Fibroblast of skin of abdomen (primary cell): ENCODE results near the gene ALDH8A1. TPM values are rescaled to one million over a fixed set of nuclear protein-coding genes. Genes with fewer than 3 reads are reported as not detected.

Experiments
- DNase-seq: peaks from one replicate; pipeline ENCODE4 v3.0.0-alpha.2; 2013
- polyA plus RNA-seq, 2 experiments: library from polyadenylated mRNA; unstranded; fragments of 120-200 nt; gene quantifications; one replicate each; pipeline ENCODE4 v1.2.1, GENCODE V29; 2013; ENCODE audit not compliant: insufficient read length in 2 of 2

Gene ALDH8A1, protein sequence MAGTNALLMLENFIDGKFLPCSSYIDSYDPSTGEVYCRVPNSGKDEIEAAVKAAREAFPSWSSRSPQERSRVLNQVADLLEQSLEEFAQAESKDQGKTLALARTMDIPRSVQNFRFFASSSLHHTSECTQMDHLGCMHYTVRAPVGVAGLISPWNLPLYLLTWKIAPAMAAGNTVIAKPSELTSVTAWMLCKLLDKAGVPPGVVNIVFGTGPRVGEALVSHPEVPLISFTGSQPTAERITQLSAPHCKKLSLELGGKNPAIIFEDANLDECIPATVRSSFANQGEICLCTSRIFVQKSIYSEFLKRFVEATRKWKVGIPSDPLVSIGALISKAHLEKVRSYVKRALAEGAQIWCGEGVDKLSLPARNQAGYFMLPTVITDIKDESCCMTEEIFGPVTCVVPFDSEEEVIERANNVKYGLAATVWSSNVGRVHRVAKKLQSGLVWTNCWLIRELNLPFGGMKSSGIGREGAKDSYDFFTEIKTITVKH
- 0.32 TPM for polyA plus RNA-seq (2013, experiment 1 of 2; ENCODE audit: insufficient read length)
- polyA plus RNA-seq (2013, experiment 2 of 2; ENCODE audit: insufficient read length), result 0.34 TPM

DNA sequence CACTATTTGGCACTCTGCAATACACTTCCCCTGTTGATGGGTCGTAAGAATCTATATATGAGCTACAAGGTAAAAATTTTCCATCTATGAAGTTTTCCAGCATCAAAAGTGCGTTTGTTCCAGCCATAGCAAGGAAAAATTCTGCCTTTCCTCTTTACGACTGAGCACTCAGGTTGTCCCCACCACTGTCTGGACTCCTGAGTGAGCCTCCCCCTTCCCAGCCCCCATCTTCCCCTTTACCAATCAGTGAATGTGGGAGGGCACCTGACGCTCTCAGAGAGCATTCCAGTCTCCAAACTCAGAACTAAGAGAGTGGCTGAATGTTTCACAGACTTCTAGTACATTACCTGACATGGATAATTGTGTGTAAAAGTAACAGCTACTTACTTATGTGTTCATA is at the start of gene ALDH8A1:
TSS of gene ALDH8A1 (minus strand) at position 175 of the 400 bp plus-strand sequence. CDS start at position 127, 48 bp downstream.
- DNase-seq, result no peak

DNA sequence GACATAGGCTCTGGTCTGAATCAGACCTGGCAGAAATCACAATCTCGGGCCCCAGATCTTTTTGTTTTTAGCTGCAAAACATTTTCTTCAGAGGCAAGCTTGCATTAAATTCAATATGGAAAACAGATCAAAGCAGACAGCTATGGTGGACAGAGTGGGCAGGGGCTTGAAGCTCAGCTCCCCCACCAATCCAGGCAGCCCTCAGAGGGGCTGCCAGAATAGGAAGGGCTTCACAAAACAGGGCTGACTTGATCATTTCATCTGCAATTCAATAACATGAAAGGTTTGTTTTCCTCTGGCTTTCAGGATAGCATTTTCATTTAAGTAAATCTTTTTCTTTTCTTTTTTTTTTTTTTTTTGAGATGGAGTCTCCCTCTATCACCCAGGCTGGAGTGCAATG is 49.2 kb upstream of the ALDH8A1 start:
- DNase-seq, result no peak

DNA sequence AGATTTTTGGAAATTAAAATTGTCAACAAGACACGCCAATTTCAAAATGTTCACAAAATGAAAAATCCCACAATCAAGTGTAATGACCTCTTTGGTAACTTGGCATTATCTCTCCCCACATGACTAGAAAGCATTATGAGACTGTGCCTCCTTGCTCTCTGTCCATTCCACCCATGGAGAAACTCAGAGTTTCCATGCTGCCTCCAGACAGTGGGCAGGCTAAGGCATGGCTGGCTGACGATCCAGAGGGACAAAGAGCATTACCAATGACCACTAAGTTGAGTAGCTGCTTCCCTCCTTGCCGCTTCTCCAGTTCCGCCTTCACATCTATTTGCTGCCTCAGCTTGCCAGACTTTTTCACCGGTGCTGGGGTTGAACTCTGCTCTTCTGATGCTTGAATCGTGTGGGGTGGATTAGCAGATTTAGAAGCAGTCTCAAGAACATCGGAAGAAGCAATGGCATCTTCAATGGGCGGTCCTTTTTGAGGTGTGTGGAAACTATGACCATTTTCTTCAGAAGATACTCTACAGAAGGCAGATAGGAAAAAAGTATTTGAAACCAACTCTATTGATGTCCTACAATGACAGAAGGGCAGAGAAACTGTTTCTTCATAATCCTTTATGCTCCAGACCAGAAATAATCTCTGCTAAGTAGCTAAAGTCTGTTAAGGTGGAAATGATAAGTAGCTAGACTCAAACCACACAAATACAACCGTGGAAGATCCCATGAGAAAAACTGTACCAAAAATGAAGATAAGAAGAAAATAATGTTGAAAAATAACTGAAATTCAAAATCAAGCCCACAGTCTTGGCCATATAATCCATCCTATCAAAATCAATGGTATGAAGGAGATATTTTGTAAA is 47.5 kb upstream of the ALDH8A1 start:
- no peak for DNase-seq

DNA sequence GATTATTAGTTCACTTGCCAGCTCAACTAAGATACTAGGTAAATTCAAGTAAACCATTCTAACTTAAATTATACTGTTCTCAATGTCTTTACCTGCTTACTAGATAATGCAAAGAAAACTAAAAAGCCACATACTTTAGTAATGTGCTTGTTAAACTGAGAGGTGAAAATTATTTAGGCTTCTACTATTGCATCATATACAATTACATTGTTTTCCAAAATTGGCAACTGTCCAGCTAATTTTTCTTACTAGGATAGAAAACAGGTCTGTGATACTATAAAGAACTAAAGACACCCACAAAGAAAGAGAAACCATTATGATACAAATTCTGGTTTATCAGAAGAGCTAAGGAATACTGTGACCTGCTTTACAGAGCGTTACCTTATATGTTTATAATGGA is 45.6 kb upstream of the ALDH8A1 start:
- DNase-seq, result no peak

DNA sequence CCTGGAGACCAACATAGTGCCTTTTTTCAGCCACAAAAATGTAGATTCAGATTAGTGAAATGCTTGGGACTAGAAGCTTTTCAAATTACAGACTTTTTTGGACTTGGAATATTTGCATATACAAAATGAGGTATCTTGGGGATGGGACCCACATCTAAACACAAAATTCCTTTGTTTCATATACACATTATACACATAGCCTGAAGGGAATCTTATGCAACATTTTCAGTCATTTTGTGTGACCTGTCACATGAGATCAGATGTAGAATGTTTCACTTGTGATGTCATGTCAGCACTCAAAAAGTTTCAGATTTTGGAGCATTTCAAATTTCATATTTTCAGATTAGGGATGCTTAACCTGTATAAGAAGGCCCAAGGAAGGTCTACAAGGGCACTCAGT is 44.5 kb upstream of the ALDH8A1 start:
- no peak for DNase-seq

DNA sequence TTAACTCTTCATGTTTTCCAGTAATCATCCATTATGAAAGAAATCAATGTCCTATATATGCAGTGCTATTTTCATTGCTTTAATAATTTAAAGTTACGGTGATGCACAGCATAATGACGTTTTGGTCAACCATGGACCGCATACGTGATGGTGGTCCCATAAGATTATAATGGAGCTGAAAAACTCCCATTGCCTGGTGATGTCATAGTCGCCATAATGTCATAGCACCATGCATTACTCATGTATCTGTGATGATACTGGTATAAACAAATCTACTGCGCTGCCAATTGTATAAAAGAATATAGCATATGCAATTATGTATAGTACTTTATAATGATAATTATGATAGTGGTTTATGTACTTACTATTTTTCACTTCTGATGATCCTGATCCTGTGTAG is 42.3 kb upstream of the ALDH8A1 start:
- DNase-seq, result no peak

DNA sequence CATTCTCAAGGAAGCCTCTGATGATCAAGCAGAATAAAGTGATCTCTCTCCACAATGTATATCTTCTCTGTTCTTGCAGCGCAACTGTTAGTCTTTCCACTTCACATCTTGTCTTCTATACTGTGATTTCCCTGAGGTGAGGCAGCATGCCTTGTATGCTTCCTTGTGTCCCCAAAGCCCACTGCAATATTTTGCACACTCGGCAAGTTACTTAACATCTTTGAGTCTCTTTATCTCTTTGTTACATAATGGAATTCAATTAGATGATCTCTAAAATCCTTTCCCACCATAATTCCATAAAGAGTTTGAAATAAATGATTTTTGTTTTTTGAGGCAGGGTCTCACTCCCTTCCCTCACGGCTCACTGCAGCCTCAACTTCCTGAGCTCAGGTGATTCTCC is 40.4 kb upstream of the ALDH8A1 start:
- DNase-seq, result no peak

DNA sequence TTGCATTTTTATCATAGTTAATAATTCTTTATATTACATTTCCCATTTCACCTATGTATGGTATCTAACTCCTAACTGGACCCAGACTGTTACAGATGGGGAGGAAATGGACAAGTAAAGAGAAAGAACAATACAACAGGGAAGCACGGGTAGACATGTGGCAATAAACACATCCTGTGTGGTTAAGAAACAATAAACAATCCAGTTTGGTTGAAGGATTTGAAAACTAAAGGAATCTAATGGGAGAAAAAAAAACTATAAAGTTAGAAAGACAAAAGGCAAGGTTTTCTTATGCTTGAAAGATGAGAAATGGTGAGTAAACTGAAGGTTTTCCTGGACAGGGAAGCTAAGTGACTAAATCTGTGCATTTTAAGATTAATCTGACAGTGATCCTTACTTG is 34.9 kb upstream of the ALDH8A1 start:
- DNase-seq, result no peak

DNA sequence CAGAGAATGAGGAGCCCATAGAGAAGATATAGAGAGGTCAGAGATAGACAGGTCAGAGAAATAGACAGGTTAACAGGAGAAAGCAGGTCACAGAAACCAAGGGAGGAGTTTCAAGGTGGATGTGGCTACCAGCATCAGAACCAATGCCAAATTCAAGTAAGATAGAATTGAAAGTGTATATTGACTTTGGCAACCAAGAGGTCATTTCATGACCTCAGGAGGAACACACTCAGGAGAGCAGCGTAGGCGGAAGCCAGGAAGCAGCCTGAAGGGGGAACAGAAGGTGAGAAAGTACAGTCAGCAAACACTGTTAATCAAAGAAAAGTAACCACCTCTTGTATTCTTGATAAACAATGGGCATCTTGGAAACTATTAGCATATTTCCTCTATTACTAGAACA is 33.9 kb upstream of the ALDH8A1 start:
- DNase-seq, result no peak

DNA sequence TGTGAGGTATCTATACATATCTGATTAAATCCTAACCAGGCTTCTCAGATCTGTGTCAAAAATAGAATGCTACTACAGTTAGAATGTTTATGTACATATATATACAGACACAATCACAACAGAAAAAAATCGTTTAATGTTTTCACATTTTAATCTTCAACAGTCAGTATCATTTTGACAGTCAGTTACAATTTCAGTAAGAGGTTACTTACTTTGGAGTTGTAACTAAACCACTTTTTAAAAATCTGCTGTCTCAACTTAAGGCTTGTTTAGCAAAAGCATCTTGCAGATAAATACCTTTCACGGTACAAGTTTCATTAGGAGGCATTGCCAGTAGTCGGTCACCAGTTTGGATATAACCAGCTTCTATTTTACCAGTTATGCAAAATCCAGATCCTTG is 32.3 kb upstream of the ALDH8A1 start:
- no peak for DNase-seq

DNA sequence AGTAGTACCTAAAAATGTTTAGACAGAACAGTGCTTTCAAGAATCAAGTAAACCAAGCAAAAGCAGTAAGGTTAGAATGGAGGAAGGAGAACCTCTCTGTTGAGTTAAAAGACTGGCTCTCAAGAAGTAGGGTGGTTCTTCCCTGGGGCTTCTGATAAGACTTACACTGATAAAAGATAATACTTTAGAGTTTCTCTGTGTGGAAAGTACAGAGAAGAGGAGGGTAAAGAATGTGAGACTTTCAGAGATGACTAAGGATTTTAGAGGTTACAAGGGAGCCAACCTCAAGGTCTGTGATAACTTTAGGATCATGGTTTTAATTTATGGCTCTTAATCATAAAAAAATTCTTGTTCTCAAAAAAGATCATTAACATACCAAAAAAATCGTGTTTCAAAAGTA is 30.9 kb upstream of the ALDH8A1 start:
- no peak for DNase-seq

DNA sequence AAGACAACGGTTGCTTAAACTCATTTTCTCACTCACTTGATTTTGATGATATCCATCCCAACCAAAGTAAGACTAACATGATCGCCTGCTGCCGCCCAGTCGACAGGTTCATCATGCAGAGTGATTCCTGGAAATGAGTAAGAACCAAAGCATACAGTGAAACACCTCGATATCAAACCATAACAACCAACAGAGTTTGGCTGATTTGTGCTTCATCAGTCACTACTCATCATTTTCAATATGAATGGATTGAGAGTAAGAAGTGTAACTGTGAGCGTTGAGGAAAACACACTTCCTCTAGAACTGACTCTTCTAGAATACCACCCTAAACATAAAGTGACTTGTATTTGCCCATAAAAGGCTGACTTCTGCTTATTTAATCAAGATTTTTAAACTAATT is 29.2 kb upstream of the ALDH8A1 start:
- no peak for DNase-seq

DNA sequence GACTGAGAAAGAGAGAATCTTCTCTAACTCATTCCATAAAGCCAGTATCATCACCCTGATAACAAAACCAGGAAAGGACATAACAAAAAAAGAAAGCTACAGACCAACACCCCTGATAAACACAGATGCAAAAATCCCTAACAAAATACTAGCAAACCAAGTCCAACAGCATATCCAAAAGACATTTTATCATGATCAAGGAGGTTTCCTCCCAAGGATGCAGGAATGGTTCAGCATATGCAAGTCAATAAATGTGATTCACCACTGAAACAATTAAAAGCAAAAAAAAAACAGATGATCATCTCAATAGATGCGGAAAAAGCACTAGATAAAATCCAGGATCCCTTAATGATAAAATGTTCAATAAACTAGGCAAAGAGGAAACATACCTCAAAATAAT is 24.5 kb upstream of the ALDH8A1 start:
- DNase-seq, result no peak

DNA sequence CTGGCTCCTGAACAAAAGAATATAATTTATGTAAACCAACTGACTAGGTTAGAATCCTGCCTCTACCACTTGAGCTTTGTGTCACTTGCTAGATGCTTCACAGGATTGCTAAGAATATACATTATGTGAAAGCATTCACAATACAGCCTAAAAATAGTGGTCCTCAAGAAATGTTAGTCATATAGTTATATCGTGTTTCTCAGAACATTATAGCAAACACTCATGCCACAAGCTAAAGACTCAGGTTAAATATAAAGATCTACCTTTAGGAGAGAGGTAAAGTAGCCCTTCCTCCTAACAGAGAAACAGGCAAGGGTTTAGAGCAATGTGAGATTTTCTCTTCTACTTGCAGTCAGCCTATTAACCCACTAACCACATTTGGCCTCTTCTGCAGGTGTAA is 17.8 kb upstream of the ALDH8A1 start:
- no peak for DNase-seq

DNA sequence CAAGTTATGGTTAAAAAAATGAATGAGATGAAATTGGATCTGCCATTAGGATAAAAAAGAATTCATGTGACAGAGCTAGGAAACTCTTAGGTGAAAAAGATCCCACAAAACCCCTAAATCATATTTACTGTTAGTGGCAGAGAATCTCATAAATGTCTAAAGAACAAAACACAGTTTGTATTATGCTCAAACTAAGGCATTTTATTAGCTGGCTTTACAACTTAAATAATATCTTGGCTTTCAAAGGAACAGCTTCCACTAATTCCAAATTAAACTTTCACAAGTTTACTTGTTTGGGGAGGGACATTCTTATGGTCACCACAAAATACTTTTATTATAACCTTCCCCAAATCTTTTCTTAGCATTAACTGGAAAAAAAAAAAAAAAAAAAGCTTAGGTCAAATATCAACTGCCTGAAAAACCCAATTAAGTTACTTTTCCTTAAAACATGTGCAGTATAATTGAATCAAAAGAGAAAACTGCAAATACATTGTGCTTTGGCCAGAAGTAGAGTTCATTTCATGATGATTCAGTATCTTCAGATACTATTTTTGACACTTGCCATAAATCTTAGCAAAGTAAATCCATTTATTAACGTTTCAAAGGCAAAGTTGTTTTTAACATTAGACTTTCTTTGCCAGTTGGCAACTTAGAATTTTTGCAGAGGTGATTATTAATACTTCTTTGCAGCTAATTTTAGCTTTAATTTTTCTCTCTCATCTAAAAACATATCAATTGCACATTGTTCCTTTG is 14.7 kb upstream of the ALDH8A1 start:
- DNase-seq, result no peak

DNA sequence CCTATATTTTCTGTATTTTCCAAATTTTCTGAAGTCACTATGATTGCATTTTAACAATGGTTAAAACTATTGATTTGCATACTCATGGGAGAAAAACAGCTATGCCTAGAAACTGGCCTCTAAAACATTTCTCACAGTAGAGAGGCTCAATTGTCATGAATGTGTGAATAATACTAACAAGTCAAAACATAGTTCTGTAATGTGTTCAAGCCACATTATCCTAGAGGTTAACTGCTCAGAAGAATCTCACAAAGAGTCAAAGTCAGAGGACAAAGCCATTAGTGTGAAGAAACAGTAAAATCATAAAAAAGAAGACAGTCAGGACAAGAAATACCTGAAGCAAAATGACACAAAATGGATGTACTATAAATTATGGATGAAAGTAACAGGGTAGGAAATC is 12.5 kb upstream of the ALDH8A1 start:
- DNase-seq, result no peak

DNA sequence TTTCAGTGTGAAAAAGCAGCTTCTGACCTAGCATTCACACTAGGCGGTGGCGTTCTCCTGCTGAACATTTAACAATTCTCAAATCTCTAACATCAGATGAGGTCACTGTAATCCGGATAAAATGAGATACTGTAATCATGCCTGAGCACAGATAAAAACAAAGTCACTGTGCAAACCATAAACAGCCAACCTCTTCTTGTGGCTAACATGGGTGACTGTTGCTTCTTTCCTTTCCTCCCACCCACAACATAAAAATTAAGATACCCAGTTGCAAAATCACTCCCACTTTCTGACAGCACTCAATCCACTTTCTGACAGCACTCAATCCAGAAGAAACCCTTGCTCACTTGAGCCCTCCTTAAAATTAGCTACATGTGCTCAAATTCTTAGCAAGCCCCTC is 11.5 kb upstream of the ALDH8A1 start:
- no peak for DNase-seq

DNA sequence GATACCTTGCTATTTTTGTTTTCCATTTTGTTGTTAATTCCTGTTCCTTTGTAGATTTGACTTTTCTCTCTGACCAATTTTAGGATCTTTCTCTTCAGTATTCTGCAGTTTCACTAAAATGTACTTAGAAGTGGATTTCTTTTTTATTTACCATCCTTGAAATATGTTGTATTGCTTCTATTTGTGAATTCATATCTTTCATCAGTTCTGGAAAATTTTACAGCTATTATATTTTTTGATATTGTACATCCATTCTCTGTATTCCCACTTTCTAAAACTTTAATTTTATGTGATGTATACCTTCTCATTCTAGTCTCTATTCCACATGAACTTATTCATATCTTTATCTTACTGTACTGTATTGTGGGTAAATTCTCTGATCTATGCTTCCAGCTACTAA is 9.7 kb upstream of the ALDH8A1 start:
- DNase-seq, result no peak

DNA sequence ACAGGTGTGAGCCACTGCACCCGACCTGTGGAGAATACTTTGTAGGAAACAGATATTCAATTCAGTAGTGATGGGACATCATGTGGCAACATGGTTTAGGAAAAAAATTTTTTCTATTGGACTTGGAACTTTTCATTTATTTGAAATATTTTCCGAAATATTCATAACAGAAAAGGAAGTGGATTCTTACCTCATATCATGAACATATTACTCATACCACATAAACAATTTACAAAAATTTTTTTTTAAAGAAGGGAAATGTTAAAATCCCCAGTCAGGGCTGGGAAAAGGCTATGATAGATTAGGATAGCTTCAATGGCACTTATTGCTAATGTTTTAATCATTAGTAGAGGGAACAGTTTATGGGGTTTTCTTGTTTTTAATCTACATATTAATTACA is 6.8 kb upstream of the ALDH8A1 start:
- DNase-seq, result no peak

DNA sequence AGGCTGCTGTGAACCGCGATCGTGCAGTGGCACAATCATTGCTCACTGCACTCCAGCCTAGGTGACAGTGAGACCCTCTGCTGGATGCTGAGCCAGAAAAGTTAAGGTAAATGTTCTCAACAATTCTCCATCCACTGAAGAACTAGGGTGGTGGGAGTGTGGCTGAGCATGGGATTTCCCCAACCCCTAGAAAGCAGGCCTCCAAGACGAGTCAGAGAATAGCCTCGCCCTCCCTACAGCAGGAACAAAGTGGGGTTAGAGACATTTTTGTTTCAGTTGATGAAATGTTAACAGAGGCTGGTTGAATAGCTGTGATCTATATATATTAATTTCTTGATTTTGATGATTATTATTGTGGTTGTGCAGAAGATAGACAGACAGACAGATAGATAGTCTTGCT is 6.1 kb upstream of the ALDH8A1 start:
- no peak for DNase-seq

DNA sequence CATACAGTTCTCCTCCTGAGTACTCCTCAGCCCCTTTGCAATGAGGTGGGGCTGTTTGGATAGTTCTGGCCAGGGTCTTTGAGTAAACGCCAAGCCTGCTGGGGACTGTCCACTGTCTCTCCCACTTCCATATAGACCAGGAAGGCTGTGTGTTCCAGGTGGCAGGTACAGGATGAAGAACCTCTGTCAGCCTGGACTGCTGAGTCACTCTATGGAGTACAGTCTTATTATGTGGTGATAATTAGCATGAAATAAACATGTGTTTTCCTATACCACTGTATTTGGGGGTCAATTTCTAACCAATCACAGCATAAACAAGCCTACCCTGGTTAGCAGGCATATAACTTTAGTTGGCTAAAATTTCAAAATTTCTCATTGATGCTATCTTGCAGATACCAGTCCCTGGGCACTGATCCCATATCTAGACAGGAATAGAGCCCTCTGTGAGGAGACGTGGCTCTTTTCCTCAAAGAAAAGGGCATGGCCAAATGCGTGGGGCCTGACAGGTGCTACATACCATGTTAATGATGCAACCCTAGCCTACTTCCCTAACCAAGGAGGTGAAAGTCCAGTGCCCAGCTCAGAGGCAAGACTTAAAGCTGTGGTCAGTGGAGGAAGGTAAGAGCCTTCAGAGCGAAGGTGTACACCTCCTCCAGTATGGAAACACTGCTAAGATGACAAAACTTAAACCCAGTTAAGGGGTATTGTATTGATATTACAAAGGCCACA is 4.5 kb upstream of the ALDH8A1 start:
- no peak for DNase-seq
